BJ (cell line): ENCODE results near the gene TXN2. TPM values are rescaled to one million over a fixed set of nuclear protein-coding genes. Genes with fewer than 3 reads are reported as not detected.
A peak's percentile ranks its signal among the peaks of the same experiment; 100 is the strongest.
"Not testable (repeated sequence)": the region's sequence is repeated elsewhere in the genome, so short reads cannot be mapped to it uniquely, and the experiment has no call there.

Experiments used
- CTCF ChIA-PET: fragments of 350-600 bp; formaldehyde crosslinking; extraction: SDS; loops from one replicate; lab custom pipeline; 2021; ENCODE audit warnings: antibody characterized with exemption, inconsistent platforms; lab: Yijun Ruan, JAX
- POLR2A ChIA-PET: fragments of 300-600 bp; sonication (Branson Sonifier 250); formaldehyde crosslinking; extraction: SDS; loops from one replicate; lab custom pipeline; 2021; ENCODE audit warnings: antibody characterized with exemption; lab: Charles Lee
- DNase-seq: peaks from one replicate; pipeline ENCODE4 v3.0.0-alpha.2; 2011; ENCODE audit warnings: low read depth
- H3K27me3 ChIP-seq: 2 replicates; pipeline ENCODE4 v1.6.0; 2011; ENCODE audit warnings: low read length; ENCODE audit not compliant: control insufficient read depth, insufficient read depth
- H3K36me3 ChIP-seq: 2 replicates; pipeline ENCODE4 v1.5.1; 2011; ENCODE audit warnings: low read length; ENCODE audit not compliant: control insufficient read depth, insufficient read depth
- H3K4me3 ChIP-seq: 2 replicates; pipeline ENCODE4 v1.5.1; 2011; ENCODE audit warnings: low read depth, mild to moderate bottlenecking, control low read depth, low read length
- CTCF ChIP-seq: IDR thresholded peaks from 2 replicates; pipeline ENCODE4 v1.5.1; 2011; ENCODE audit warnings: low read depth, mild to moderate bottlenecking, control low read depth, inconsistent platforms, low read length, moderate library complexity; ENCODE audit not compliant: insufficient read depth
- polyA plus RNA-seq: library from polyadenylated mRNA; depleted of rRNA; stranded (reverse); fragments of >200 nt; gene quantifications from 2 replicates; pipeline ENCODE4 v1.2.3, GENCODE V29; 2011

Gene TXN2
- polyA plus RNA-seq, 1 experiment, result 192 TPM

GRCh38 chr22:36431977-36432376, 49.5 kb downstream of the TXN2 start:
- Histone ChIP-seq H3K4me3 (no peak overlapping the region), H3K36me3 (no peaks in the 10 kb centered on the region), H3K27me3 (no peaks in the 10 kb centered on the region)
- TF ChIP-seq CTCF, result no peak
- POLR2A ChIA-PET, result no interaction called here
- no peak for DNase-seq
- CTCF ChIA-PET, result no interaction called here

GRCh38 chr22:36430863-36431262, 50.6 kb downstream of the TXN2 start:
- no peak for TF ChIP-seq CTCF
- no peak overlapping the region for H3K4me3 ChIP-seq
- no peaks in the 10 kb centered on the region for H3K27me3 ChIP-seq
- DNase-seq, result no peak
- CTCF ChIA-PET, result no interaction called here
- POLR2A ChIA-PET, result no interaction called here
- H3K36me3 ChIP-seq, result no peaks in the 10 kb centered on the region

- H3K36me3 ChIP-seq, DNase-seq, H3K27me3 ChIP-seq, H3K4me3 ChIP-seq, POLR2A ChIA-PET: not testable (repeated sequence)
- CTCF ChIA-PET, result interaction anchor here (0.6 kb wide), 1 partner anchor 39 kb away, joined by 3 read pairs; no protein-coding TSS in a partner anchor
Observed at GRCh38 chr22:36427952-36428351, 53.5 kb downstream of the TXN2 start.

GRCh38 chr22:36425977-36426523, 55.4 kb downstream of the TXN2 start:
- CTCF ChIA-PET, result interaction anchor here (1.4 kb wide), 1 partner anchor 45 kb away, joined by 5 read pairs; no protein-coding TSS in a partner anchor
- no peak overlapping the region for H3K4me3 ChIP-seq
- no peaks in the 10 kb centered on the region for H3K27me3 ChIP-seq
- H3K36me3 ChIP-seq, result no peaks in the 10 kb centered on the region
- TF ChIP-seq CTCF, result peak; percentile 13; the same call in 1 of the 2 replicates
- POLR2A ChIA-PET, result no interaction called here
- no peak for DNase-seq

GRCh38 chr22:36424901-36425579, 56.4 kb downstream of the TXN2 start:
- DNase-seq, result no peak
- Histone ChIP-seq H3K27me3 (no peaks in the 10 kb centered on the region), H3K4me3 (no peak overlapping the region), H3K36me3 (no peaks in the 10 kb centered on the region)
- ChIA-PET POLR2A (interaction anchor here (0.6 kb wide), 1 partner anchor 34 kb away, joined by 3 read pairs; no protein-coding TSS in a partner anchor), CTCF (no interaction called here)
- no peak for TF ChIP-seq CTCF

GRCh38 chr22:36424466-36424865, 57.0 kb downstream of the TXN2 start:
- H3K4me3 ChIP-seq, DNase-seq, POLR2A ChIA-PET, H3K36me3 ChIP-seq, H3K27me3 ChIP-seq: not testable (repeated sequence)
- CTCF ChIA-PET, result interaction anchor here (1.5 kb wide), 1 partner anchor 8 kb away, joined by 4 read pairs; no protein-coding TSS in a partner anchor
